HG02885 (cell line): ENCODE results near the gene ICA1.

Experiments
- ATAC-seq: cut with Tn5 transposase; IDR thresholded peaks from one replicate; pipeline ENCODE4 v1.9.1; 2021; ENCODE audit warnings: mild to moderate bottlenecking; ENCODE audit not compliant: unreplicated experiment, poor library complexity

Gene ICA1

DNA sequence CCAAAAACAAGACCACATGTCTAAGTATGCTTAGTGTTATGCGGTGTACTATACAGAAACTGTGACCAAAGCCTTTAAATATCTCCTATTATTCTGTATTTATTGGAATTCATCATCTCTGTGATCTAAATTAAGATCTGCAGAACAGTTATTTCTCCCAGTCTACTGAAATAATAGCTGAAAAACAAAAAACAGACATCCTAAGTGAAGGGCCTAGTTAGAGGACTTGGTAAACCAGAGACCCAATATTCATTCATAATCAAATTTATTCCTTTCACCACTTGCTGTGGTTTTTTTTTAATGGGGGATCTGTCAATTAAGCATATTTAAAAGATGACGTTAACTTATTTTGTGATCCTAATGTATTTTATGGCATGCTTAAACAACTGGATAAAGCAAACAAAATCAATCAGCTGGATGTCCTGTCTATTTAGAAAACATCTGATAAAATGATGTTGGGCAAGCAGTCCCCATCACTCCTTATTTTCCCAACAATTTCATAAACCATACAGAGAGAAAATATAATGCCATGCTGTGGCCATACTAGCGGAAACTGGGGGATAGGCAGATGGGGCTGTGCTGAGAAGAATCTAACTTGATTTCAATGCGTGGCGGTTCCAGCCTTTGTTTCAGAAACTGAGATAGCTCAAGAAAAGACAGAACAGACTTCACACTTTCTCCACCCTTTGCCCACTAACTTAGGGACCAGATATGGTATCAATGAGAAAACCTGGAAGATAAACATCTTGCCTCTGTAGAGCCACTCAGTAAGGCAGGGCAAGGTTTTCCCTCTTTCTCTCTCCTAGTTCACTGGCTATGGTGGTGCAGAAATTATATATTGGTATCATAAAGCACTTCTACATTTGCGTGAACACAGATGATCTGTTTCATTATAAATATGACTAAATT lies 32.9 kb downstream of the ICA1 start:
- ATAC-seq = no peak

DNA sequence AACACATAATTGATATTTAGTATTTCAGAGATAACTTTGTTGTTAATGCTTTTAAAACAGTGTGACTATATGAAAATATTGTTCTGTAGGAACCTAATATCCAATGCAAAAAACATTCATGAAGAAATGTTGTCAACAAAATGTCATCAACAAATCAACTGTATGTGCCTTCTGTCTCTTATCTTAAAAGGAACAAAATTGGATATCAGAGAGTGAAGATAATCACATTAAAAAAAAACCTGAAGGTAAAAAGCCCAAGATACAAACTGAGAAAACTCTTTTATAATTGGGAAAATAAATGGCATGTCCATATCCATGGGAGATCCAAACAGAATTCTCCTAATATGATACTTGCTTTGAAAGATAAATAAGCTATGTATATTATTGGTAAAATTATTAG lies 33.9 kb downstream of the ICA1 start:
- ATAC-seq = no peak

DNA sequence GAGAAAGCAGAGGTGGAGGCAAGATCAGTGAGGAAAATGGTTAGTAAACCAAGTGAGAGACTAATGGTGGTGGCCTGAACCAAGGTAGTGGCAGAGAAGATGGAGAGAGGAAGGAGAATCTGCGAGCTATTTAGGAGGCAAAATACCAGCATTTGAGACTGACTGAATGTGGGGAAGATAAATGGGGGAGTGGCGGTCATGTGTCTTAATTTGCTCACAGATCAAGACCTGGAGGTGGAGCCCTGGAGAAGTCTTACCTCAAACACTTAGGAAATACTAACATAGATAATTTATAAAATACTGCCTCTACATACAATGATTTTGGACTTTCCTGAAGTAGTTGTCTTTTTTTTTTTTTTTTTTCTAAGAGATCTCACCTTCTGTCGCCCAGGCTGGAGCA lies 34.7 kb downstream of the ICA1 start:
- ATAC-seq = no peak

DNA sequence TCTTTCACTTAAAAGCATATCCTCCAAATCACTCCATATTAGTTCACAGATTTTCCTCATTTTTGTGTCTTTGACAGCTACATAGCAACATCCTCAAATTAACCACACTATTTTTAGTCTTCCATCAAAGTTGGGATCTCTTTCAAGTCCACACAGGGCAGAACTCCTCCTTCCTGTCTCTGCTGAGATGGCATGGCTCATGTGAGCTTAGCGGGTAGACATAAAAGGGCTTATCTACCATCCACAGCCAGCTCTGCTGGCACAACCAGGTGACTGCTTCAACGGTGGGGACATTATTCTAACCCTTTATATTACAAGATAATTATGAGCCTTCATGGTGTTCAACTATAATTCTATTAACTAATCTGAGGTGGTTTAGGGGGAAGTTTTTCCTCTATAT lies 35.5 kb downstream of the ICA1 start:
- ATAC-seq = no peak

DNA sequence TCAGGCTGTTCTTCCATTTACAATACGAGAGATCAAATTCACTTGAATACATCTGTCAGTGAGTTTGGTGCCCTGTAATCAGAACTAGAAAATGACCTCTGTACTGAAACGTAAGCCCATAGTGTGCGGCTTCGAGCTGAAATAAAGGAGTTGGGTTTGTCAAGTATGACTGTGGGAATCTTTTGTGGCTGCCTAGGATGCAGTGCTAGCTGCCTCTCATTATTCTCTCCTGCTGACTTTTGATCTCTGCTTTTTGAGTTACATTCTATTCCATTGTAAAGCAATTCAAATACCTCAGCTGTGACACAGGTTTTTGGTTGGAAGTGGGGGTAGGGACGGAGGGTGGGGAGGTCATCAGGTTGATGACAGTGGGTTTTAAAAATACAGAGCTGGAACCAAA lies 40.4 kb downstream of the ICA1 start:
- no peak for ATAC-seq

DNA sequence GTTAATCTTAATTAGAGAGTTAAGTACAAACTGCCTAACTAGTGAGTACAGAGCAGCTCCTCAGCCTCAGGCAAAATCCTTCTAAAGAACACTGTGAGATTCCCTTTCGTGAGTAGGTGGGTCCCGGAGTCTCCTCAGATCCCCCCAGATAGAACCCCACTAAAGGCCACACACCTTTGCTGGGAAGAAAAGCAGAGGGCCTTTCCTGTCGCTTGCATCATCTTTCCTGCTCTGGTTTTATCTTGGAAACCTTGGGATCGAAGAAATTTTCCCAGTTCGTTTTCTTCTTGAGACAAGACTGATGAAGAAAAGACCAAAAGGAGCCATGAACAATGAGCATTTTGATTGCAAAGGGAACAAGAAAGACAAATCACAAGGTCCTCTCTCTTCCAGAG lies 40.9 kb downstream of the ICA1 start:
- no peak for ATAC-seq

DNA sequence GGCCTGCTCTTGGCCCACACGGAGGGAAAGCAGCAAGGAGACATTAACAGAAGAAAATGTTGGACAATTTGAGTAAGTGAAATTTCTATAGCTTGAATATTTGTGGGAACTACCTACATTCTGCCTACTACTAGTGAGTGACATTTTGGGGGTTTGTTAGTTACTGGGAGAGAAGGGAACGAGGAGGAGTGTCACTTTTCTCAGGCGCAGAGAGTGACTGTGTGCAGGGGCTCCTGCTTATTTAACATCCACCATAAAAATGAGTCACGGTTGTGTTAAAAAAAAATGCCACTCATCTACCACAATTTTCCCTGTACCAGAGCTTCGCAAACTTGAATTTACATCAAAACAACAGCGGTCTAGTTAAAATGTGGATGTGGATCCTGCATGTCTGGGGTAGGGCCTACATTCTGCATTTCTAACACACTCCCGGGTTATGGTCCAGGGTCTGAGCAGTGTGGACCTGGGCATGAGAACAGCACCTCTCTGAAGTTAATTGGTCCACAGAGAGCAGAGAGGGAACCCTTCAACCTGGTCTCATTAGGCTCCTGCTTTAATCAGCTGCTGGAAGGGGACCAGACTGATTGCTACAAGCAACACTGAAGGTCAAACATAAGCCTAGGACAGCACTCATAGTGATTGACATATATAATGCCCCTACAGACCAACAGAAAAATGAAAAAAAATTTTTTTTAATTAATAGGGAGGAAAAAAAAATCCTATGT lies 41.4 kb downstream of the ICA1 start:
- ATAC-seq = no peak

DNA sequence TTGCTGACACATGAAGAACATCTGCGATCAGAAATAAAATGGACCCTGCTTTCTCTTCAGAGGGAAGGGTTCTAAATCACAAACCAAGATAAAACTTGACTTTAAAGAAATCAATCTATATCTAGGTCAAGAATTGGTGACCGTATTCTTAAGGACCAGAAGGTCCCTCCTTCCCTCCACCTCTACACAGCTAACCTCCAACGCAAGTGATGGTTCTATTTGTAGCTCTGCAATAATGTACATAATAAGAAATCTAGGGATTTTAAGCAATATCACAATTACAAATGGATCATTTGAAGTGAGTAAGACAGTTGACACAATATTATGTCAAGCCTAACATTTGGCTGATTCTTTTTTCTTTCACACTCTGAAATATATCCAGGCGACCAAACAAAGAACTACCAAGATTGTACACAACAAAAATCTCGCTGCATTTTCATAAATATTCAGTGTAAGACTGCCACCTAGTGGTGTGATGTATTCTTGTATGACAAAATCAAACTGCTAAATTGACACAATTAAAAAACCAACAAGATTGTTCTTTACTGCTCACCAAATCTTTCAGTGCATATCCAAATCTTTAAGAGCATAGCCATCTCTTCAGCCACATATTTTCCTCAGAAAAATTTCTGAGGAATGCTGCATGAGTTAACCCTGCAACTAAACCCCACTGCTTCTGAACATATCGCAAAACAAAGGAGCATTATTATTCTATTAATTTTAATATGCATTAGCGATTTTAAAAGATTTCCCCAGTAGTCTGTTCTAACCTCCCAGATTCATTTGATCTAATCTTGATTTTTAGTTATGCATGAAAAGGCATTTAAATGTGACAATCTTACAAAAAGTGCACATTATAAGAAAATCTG lies 44.5 kb downstream of the ICA1 start:
- ATAC-seq = peak; percentile 50

DNA sequence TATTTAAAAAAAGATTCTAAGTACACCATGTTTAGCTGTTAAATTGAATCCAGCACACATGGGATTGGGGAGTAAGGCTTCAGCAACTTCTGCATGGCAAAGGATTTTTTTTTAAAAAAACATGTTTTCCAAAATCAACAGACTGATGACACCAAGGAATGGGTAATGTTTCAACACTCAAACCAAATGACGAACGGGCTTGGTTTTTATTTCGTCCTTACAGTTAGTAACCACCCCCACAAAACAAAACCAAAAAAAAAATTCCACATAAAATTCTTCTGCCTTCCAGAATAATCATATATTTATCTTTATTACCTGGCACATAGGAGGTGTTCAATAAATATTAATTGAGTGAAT lies 45.7 kb downstream of the ICA1 start:
- no peak for ATAC-seq

DNA sequence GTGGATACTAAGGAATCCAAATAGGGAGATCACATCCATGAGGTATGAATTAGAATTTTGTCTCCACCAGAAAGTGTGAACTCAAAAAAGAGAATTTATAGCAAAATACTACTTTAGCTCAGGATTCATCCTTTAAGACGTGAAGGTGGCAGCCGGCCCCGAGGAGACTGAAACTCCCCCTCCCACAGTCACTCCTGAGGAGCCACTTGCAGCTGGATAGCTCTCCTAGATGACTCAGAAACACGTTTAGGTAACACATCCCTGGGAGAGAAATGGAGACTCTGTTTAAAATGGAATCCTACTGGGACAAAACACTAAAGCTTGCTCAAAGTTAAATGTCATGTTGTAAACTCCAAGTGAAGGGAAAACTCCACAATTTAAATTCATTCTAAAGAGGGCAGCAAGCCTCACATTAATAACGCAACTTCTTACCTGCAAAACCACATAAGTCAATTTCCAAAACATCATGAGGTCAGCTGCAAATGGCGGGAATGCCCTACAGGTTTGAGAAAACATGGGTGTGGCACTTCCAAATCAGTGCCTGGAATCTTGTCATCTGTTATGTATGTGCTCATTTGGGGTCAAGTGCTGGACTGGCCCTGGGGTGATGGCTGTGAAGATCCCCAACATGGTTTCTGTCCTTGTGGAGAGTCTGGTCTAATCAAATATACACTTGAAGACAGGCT lies 46.2 kb downstream of the ICA1 start:
- ATAC-seq = no peak

DNA sequence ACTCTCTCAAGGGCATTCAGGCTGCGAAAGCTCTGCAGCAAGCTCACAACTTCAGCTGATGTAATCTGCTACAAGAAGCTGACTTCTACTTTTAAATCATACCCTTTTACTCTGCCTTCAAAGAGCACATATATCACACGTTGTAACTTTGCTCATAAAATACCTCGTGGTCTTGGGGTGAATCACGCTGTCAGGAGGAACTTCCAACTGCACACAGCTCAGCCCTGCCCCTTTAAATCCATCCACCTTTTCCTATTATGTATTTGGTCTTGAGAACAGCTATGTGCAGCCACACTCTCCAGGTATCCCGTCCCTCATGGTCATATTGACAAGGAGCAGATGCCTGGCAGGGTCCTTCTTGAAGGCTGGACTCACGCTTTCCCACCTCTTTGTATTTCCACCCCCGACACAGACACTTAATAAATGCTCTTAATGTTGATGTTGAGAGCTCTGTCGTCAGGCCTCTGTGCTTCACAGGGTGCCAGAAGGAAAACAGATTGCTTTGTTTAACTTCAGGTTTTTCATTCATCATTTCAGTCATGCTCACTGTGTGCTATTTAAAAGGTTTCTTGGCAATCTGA lies 47.6 kb downstream of the ICA1 start:
- no peak for ATAC-seq

DNA sequence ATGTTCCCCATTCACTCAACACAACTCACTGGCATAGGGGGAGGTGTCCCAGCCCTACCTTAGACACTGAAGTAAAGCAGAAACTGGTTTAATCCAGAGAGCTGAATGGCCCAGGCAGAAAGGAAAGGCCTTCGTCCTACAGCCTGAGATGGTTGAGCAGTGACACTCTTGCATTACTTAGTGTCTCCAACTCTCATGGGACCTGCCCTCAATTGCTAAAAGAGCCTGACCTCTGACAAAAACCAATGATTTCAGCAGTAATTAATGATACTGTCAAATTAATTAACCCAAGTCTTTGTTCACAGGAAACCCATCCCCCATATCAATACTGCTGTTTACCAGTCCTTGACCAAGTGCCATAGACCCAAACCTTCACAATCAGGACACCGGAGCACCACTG lies 48.6 kb downstream of the ICA1 start:
- ATAC-seq = no peak

DNA sequence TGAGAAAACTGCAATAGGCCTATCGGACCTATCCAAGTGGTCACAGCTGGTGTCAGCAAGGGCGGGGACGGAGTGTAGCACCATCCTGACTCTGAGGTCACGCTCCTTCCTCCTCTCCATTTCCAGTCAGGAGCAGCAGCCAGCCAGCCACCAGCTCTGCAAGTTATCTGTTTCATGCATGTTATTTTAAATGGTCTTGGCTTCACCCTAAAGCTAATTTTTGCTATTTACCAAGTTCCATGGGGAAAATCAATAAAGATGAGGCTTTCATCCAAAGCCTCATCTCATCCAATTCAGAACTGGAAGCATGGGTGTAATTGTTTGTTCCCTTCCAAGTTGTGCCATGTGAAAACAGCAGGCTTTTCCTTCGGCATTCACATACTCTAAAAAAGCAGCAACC lies 49.3 kb downstream of the ICA1 start:
- no peak for ATAC-seq

DNA sequence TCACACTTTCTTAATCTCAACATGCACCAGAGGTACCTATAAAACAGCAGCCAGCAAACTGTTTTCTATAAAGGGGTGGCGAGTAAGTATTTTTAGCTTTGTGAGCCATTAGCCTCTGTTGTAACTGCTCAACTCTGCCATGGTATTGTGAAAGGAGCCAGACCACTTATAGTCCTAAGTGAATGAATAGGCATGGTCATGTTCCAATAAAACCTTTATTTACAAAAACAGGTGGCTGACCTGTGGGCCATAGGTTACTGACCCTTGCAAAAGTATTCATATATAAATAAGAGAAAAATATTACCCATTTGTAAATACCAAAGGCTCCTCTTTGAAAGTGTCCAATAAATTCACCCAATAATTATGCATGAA lies 50.3 kb downstream of the ICA1 start:
- ATAC-seq = no peak

DNA sequence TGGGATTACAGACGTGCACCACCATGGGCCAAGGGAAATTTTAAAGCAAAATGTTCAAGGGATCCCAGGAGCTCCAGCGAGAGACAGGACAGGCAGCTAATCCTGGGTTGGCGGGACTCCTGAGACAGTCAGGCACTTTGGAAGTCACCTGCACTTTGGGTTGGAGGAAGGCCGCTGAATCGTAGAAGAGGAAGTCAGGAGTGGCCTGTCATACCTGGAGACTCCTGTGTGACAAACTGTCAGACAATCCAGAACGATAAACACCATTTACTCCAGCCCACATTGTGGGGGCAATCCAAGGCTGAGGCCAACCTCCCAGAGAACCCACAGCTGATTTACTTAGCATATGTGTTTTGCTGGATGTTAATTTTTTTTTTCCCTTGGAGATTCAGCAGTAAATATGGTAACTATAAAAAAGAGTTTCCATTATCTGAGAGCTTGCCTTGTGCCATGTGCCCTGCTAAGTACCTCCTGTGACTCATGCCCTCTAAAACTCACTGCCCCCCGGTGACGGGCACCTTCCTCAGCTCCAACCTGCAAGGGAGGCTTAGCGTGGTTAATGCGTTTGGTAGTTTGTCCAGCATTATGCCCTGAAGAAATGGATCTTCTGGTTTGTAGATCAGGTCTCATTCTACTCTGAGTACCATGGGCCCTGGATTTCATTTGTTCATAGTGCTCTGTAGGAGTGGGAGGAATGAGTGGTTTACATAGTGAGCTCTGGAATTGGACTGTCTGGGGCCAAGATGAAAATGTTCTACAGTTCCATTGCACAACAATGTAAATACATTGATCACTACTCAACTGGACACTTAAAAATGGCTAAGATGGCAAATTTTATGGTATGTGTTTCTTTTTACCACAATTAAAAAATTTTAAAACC lies 50.9 kb downstream of the ICA1 start:
- no peak for ATAC-seq

DNA sequence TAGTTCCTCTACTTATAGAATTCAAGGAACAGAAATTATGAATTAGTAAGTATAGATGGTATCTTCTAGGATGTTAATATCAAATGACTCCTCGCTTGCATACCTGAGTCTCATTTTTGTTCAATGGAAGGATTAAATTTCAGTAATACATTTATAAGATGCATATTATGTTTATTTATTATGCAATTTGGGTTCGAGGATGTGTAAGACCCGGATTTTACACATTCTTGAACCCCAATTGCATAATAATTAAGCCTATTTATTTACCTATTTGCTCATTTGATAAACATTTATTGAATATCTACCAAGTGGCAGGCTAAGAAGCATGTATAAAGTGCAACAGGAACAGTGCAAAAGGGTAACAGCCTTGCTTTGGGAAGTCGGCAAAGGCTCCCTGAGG lies 52.6 kb downstream of the ICA1 start:
- no peak for ATAC-seq

DNA sequence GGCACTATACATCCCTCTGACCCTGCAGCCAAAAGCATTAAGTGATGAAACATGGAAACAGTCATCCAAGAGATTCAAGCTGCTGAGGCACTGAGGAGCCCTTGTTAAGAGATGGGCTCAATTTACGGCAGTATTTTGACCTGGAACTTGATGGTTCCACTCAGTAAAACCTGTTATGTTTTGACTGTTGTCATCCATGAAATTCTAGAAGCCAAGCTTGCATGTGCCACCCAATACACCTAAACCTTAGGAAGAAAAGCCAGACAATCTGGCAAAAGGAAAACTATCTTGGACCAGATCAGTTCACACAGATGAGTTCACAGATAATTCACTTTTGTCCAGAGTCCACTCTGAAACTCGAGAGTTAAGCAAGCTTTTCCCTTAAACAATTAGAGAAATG lies 53.2 kb downstream of the ICA1 start:
- no peak for ATAC-seq

DNA sequence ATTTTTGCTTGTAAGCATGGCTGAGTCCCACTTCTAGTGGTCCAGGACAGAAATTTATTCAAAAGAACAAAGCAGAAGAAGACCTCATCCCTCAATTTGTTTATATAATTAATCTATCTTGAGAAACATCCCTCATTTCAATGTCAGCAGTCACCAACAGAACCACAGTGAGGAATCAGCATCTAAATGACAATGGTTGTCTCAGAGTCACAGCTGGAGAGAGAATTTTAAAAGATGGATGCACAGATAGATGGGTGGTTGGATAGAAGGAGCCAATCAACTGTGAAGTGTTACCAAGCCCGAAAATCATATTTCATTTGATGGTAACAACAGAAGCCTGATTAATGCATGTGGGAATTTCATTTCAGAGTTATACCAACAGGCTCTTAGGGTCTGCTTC lies 55.0 kb downstream of the ICA1 start:
- ATAC-seq = no peak

DNA sequence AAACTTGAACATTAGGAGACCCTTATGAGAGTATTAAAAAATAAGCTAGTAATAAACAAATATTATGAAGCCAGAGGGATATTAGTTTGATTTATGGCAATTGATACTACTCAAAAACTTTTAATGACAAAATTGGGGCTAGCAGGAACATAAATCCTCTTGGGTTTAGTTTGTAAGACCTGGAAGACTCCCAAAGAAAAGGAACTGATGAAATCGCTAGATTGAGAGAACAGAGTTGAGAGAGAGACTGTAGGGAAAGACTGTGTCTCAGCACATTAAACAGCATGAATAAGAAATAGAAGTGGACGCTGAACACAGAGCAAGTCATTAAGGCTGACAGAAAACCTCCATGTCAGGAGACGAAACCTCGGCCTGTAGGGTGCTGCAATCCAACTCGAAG lies 56.4 kb downstream of the ICA1 start:
- ATAC-seq = no peak
